LoVo (cell line): ENCODE data around the gene C5orf58.

Source experiments
- DNase-seq: peaks from one replicate; pipeline ENCODE4 v3.0.0-alpha.2; 2016; ENCODE audit warnings: low spot score

C5orf58 gene

DNA sequence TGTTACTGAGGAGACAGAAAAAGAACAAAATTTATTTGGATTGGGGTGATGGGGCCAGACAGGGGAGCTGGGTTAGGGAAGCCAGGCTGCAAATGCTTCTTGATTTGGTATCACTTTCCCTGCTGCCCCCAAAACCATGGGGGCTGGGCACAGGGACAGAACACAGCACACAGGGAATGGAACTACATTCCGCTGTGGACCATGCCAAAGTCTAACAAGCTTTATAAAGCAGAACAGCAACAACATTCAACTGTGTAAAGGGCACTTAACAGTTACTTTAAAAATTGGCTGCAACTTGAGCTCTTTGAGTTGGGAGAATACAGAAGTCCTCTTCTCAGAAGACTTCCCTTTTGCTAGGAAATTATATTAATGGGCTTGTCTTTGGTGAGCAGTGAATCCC lies 23.8 kb downstream of the C5orf58 start:
- no peak for DNase-seq

DNA sequence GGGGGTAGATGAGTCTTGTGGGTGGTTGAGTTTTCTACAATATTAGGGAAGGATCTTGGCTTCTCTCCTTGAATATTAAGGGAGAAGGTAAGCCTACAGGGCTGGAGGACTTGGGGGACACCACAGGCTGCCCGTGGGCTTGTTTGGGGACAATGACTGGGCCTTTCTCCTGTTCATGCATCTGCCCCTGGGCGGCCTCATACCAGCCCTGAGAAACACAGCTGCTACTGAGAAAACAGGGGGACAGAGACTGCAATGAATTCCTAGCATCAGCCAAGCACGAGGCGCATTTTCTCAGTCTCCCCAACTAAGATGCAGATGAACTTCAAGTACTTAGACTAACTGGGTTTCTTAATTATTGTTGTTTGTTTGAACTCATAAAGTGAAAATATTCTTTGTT lies 24.6 kb downstream of the C5orf58 start:
- DNase-seq: no peak

DNA sequence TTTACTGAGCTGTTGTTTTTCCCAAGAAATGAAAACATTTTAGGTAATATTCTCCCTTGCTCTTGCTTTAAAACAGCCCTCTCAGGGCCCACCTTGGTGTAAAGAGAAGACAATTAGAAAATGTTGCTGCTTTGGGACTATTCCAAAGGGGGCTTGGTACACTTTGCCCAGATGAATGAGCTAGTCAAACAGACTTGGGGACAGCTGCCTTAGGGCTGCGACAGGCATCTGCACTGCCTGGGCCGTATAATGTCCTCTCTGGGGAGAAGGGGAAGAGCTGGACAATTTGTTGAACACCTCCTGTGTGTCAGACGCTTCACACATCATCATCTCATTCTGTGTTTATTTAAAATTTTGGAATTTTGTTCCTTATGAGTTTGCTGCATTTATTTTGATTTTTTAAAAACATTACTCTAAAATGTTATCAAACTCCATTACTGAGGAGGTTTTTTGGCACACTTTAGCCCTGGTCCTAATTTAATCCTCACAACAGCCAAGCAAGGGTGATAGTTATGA lies 28.8 kb downstream of the C5orf58 start:
- DNase-seq: no peak

DNA sequence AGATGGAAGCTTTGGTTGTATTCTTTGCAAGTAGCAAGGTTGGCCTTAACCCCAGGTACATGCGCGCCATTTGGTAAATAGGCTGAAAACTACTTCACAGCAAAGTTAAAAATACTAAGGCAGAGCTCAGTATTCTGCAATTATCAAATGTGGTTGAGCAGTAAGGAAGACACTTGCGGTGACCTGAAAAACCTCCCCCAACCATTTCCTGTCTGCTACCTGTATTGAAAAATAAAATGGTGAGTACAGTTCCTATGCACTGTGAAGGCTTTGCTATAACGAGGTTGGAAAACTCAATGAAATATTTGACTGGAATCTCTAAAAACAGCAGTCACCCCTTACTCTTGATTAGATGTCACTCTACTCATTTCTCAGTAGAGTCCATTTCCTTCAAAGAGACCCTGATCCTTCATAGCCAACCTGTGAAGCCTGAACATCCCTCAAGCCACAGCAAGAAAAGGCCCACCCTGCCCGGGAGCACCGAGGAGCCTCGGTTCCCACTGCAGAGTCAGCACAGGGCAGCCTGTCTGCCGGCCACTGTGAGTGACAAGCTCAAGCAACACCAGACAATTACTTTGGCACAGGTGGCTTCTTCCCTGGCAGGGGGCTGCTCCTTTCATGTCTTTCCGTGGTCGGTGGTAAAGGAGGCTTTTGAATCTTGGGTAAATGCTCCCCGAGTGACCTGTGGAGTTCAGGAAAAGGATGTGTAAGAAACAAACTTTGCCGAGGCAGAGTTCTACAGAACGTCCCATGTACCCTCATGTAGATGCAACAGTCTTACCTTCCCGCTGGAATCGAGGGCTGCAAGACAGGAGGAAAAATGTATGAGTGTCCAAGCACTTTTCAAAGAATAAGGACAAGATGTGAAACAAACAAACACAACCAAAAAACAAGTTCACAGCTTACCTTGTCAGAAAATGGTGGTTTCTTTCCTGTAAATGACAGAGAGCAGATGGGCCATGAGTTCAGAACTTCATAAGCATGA lies 29.6 kb downstream of the C5orf58 start:
- no peak for DNase-seq

DNA sequence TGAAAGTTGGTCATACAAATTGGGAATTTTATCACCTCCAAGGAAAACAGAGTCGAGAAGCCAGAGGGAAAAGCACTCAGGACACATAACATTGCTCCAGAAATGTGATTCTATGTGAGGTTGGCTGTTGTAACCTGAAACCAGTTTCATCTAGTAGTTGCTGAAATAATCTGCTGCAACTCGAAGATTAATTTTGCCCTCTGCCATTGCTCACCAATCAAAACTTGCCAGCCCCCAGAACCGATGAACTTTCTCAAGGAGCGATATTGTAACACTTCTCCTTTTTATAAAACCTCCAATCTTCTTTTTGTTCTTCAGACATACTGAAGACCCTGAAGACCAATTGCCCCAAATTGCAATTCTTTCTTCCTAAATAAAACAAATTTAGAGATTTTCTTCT lies 31.1 kb downstream of the C5orf58 start:
- DNase-seq: no peak

DNA sequence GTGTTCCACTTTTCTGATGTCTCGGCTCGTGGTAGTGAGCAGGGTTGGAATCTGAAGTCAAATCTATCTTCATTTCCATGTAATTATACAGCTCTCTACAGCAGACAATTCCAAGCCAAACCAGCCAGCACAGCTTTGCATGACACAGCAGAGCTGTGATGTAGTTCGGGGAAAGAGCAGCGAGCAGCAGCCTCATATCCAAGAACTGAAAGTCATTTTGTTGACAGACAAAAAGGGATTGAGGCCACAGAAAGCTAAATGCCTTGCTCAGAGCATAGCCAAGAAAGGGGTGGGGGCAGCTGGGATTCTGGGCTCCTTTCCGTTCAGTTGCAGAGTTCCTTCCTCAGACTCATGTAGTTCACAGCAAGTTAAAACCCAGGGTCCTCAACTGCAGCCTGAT lies 32.7 kb downstream of the C5orf58 start:
- no peak for DNase-seq

DNA sequence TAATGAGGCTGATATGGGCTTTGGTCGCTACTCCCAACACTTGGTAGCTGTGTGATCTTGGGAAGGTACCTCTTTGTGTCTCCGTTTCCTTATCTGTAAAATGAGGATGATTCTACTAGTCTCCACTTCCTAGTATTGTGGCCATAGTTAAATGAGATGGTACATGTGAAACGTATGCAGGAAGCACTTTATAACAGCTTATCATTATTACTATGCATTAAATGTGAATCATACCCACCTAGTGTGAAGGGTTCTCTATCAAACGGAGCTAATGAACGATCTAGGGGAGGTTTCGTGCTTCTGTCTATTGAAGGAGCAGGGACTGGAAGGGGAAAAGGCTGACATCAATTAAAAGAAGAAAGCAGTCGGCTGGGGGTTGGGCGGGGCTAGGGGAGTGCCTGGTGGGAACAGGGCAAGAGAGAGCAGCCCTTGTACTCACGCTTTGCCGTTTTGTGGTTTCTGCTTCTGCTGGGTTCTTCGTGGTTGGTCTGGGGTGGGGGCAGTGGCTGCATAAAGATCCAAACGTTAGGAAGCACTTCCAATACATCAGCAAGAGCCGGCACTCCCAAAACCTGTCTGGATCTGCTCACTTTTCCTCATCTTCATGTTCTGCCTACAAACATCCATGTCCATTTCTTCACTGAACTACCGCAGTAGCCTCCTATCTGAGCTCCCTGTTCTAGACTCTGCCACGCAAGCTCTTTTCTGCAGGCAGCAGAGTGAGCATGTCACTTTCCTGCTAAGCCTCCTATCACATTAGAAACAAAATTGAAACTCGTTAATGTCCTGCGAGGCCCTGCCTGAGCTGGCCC lies 34.0 kb downstream of the C5orf58 start:
- no peak for DNase-seq

DNA sequence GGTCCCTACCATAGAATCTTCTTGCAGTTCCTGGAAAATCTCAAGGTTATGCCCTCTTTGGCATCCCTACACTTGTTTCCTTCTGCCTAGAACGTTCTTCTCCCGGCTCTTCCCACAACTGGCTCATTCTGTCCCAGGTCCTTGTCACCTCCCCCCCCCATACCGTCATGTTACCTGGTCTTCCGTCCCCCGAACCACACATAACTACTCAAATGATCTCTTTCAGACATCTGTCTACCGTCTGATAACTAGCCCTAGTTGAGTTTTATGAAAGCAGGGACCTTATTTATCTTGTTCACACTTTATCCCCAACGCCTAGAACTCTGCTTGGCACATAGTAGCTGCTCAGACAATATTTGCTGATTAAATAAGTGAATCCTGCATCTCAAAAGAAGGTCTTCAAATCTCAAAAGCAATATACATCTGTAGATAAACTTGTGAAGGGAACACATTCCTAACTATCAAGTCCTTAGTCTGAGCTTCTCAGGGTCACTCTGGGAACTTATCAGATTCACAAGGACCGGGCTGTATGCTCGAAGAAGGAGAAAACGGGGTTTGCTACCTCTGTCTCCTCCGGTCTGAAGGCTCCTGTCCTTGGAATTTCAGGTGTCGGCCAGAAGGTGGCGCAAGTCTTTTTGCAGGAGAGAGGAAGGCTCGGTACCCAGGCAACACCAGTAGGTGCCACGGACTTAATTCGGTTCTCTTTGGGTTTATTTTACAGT lies 34.8 kb downstream of the C5orf58 start:
- peak; percentile 57 for DNase-seq

DNA sequence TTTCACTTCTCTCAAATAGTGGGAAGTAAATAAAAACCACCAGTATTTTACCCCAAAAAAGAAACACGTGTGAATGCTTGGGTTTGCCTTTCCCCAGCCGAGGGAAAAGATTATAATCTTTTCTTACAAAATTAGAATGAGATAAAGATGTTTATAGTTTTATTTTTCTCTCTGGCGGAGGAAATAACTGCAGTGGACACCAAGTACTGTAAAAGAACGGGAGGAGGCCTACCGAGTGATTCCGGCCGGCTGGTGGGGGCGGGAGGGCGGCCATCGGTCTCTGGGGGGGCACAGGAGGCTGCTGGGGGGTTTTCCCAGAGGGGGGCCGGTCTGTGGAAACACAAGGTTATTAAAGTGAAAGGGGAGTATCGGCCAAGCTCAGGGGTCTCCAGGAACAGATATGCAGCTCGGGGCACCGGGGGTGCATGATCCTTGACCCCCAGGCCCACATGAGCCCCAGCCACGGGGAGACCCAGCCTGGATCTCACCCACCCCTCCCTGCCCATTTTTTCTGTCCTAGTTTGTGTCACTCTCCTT lies 35.4 kb downstream of the C5orf58 start:
- no peak for DNase-seq

DNA sequence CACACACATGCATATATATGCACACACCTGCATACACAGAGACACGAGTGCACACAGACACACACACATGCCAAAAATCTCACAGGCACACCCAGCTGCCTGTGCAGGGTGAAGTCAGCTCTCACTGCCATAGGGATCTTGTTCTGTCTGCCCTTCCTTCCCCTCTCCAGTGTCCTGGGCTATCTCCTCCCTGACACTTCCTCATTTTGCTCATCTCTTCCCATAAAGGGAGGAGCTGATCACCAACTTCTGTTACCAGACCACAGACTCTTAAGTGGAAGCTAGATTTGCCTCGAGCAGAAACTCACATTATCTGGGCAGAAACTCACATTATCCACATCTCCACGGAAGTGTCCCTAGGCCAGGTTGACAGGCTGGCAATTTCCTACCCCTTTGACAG lies 36.1 kb downstream of the C5orf58 start:
- DNase-seq: no peak

DNA sequence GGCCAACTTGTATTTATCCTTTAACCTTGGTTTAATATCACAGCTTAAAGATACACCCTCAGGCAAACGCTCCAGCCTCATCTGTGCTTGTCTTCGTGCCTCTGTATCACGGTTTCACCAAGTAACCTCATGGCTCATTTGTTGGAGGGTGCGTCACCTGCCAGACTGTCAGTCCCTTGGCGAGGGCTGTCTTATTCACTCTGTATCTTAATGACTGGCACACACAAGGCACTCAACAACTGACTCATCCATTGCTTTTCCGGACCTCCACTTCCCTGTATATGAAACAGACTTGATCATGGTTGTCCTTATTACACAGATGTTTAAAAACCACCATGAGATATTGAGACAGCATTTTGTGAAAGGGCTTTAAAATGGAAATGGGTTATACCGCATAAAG lies 36.8 kb downstream of the C5orf58 start:
- no peak for DNase-seq

DNA sequence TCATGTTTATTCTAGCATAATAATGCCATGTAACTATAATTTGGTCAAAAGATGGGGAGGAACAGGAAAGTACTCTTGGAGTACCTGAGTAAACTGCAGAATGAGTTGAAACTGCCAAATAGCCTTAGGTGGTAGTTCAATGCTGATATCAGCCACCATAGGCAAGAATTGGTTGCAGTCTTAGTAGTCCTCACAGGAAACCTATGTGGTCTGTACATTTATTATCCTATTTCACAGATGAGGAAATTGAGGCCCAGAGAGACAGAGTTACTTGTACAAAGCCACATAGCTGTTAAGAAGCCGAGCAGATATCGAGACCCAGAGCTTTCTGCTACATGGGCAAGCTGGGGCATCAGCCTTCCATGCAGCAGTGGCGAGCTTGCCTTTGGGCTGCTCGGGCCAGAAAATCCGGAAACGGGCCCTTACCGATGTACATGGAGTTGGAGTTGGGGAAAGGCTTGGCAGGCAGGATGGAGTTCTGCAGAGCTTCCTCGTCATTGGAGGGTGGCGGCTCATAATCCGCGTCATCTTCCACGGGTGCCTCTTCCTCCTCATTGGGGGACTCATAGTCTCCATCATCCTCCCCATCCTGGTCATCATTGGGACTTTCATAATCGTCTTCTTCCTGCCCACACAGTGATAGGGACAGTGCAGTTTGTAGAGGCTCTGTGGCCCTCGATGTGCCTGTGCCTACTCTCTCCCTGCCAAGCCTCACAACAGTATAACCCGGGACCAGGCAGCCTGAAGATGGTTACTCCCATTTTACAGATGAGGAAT lies 37.7 kb downstream of the C5orf58 start:
- DNase-seq: no peak

DNA sequence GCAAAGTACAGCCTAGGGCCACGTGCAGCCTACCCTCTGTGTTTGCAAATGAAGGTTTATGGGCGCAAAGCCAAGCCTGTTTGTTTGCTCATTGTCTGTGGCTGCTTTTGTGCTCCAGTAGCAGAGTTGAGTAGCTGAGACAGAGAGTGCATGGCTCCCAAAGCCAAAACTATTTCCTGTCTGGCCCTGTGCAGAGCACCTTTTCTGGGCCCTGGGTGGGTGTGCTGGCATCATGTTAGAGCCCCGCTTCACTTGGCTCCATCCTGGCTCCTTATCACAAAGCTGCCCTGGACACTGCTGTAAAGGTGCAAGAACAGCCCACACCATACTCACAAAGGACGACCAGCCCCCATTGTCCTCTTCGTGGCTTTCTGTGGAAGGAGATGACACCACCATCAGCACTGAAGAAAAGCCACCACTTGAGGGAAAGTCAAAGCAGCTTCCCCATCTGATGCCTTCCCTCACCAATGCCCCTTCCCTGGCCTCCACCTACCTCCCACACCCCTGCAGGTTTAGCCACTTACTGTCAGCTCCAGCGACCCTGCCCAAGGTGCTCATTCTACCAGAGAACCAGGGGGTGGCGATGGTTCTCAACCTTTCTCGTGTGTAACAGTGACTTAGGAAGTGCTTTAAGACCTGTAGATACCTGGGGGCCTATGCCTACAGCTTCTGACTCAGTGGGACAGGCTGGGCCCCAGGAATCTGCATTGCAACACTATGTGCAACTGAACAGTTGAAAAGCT lies 41.4 kb downstream of the C5orf58 start:
- no peak for DNase-seq

DNA sequence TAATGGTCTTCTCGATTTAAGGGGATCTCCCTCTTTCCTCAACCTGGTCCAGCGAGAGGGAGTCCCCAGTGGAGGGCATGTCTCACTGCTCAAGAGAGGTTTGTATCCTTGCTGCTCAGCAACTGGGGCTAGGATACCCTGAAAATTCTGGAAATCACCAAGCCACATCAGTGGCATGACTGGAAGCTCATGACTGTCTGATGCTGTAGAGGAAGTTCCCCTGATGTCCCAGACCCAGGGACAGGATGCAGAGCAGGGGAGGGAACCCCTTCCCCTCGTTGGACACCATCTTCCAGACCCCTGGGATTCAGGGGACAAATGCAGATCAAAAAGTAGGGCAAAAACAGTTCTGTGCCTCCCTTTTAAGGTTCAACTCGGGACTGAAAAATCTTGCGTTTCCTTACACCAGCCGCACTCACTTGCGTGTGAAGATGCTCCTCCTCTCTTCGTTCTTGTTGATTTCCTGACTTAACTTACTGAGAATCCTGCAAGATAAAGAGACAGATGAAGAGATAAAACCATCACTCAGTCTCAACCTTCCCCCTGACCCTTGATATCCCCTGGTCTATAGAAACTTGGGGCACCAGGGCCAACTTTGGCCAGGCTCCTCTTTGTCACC lies 42.7 kb downstream of the C5orf58 start:
- DNase-seq: no peak

DNA sequence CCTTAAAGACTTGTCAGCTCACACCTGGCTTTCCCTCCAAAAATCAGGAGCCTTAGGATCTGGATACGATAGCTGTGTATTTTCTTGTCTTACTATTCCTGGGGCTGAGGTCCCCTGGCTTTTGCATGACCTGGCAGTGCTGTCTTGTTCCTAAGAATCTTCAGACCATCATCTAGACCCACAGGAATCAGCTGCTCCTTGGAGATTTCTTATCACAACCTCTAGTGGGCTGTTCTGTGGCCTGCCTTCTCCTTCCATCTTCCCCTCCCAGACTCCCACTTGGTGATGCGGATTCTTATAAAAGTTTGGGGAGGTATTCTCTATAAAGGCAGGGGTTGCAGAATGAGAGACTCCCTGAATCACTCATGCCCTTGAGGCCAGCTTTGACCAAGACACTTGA lies 43.4 kb downstream of the C5orf58 start:
- DNase-seq: no peak

DNA sequence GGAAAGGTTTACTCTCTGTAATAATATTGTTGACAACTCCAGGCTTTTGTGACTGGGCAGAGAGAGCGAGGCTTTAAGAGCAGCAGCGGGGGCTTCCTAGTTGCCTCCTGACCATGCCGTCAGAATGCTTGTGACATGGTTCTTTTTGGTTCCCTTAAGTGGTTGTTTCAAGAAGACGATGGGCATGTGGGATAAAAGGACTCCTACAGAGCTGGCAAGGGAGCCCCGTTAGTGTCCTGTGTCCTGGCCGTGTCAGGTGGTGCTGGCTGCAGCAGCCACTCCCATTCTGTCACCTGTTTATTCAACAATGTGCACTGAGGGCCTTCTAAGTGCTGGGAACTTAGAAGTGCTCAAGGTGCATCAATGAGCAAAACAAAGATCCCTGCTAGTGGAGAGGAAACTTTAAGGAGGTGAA lies 45.1 kb downstream of the C5orf58 start:
- DNase-seq: no peak

DNA sequence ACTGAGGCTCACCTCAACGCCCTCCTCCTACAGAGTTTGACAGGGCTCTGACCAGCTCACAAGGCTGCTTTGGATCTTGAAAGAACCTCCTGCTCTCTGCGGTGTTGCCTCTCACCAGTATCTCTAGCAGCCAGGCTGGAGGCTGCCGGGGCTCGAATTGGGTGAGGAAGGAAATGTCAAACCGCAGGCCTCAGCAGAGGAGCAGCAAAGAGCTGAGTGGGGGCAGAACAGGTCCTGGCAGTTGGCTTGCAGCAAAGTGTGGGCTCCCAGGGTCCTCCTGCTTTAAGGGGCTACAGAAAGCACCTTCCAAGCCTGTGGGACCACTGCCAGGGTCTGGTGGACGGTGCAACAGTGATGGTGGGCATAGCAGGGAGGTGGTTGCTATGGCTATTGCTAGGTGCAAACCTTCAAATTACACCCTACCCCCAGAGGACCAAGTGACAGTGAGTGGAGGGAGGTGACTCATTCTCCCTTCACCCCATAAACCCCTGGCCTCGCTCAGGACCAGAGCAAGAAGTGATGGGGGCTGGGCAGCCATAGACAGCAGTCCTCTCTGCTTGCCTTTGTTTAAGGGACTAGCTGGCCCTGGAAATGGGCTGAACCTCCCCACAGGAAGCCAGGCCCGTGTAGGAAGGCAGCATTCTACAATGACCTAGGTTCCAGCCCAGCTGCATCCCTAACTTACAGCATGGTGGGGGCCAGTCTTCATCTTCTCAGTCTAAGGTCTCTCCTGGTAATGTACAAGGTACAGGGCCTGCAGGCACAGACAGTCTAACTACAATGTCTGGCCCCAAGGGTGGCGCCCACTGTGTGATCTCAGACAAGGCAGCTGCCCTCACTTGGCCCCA lies 46.0 kb downstream of the C5orf58 start:
- no peak for DNase-seq

DNA sequence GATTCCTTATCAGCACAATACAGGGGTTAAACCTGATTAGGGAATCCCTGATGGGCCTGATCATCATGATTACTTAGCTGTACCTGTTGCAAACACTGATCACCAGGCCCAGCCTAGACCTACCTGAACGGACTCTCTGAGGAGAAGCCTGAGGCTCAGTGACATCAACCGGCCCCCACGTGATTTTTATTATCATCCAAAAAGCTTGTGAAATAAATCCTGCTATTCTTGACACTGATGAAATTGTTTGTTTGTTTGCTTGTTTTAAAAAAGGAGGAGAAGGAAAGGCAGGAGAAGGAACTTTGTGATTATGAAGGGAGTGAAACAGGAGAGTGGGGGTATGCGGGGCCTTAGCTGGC lies 46.7 kb downstream of the C5orf58 start:
- DNase-seq: no peak

DNA sequence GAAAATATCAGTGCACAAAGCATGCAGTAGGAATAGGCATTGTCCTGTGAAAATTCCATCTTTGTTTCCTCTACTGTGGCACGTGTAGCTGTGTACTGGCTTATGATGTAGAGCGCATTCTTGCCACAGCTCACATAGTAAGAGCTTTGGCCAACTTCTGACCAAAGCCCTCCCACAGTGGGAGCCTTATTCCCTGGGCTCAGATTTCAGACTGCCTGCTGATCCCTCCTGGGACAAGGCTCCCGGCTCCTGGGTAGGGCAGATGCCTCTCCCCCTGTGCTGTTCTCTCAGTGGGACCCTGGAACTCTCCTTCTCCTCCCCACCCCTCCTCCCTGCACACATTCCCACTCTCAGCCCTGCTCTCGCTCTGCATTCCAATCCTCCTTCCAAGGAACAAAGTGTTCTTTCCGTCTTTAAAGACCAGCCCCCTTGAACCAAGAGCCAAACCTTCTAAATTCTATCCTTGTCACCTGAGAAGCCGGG lies 47.3 kb downstream of the C5orf58 start:
- no peak for DNase-seq
